CD4-positive, alpha-beta T cell treated with Interleukin-12 subunit alpha and Interleukin-12 subunit beta, for 1 hour (primary cell): Measurements from ENCODE around the gene DDN.

Experiments used
- DNase-seq: peaks from one replicate; pipeline ENCODE4 v3.0.0-alpha.2; 2020

Gene DDN

DNA sequence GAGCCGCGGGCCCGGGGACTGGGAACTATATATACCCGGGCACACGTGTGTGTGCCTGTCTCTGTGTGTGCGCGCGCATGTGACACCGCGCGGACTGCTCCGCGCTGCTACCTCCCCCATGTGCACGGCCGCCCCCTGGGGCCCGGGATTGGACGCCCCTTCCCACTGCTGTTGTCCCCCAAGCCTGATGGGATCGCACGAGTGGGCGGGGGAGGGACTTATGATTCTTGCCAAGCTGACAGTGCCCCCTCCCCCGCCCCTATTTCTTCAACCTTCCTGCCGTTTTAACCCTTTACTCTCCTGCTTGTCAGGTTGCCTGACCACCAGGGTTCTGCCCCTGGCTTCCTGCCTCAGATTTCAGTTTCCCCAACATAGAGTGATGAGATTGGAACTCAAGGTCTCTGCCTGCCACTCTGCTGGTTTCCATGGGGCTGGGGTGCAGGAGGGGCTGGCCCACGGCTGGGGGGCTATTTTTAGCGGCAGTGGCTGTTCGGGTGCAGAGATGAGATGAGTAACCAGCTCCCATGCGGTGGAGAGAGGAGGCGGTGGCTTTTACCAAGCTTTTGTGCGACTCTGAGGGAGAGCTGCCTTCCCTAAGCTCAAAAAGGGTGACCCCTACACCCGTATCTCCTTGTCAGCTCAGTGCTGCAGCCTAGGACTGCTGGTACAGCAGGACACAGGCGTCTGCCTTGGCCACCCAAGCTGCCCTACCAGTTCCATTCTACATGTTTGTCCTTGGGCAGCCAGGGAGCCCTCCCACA, at the start of gene DDN:
TSS of gene DDN (minus strand) at position 5 of the 761 bp plus-strand sequence. CDS start 88 bp downstream, outside the sequence.
- peak; percentile 50 for DNase-seq

DNA sequence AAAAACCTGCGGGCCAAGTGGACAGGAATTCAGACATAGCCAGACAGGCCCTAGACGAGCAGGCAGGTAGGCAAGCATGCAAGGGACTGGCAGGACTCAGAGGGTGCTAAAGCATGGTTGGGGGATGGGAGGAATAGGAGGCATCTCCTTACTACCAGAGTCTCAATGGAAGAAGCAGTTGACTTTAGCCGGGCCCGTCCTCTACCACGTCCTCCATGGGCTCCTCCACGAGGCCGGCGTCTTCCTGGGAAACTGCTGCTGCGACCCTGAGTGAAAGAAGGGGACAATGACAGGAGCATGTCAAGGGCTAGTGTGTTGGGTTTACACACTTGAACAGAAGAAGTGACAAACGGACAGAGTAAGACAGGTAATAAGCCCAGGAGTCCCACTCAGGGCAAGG, 49.8 kb upstream of the DDN start:
- DNase-seq: no peak

GRCh38 chr12:49046129-49046895, 47.1 kb upstream of the DDN start:
- no peak for DNase-seq

DNA sequence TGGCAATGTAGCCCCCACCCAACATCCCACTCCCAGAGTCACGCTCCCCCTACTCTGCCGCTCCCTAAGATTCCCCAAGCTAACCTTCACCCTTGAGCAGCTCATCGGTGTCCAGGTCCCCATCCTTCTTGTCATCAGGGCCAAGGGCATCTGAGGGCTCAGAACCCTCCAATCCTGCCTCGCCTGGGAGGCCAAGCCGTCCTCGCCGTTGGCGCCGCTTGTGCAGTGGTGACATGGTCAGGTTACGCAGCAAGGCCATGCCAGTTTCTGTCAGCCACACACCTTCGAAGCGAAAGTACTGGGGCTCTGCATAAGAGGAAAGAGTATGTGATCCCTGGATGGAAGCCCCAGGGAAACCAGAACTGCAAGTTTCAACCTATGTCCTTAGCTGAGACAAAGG, 45.5 kb upstream of the DDN start:
- DNase-seq: no peak

DNA sequence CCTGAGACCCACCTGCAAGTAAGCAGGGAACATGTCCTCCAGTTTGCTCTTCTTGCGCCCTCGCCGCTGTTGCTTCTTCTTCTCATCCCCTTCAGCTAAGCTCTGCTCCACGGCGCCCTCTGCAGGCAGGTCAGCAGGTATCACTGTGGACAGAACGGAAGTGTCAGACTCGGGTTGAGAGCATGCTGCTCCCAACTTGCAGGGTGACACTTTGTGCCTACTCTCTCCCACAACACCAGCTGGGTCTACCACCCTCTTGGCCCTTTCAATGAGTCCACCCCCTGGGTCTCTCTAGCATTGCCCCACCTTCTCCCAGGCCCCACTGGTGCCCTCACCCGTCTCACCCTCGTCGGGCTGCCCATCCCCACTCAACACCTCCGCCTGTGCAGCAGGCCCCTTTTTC, 44.7 kb upstream of the DDN start:
- peak; percentile 84 for DNase-seq

DNA sequence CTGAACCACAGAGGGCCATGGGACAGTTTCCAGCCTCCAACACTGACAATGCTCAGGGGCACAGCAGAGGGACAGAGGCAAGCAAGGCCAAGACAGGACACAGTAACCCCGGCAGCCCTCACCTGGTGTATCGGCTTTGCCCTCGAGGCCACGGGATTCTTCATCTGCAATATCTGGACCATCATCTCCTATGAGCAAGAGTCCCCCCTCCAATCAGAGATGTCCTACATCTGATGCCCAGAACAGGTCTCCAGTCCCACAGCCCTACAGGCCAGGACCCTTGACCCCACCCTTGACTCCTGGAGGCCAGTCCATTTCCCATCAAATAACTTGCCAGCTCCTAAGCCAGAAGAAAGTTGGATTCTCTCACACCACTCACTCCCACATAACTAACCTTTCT, 44.1 kb upstream of the DDN start:
- DNase-seq: no peak

GRCh38 chr12:49041881-49042484, 42.8 kb upstream of the DDN start:
- DNase-seq: no peak

GRCh38 chr12:49041036-49041880, 42.1 kb upstream of the DDN start:
- no peak for DNase-seq

GRCh38 chr12:49040364-49040855, 41.2 kb upstream of the DDN start:
- DNase-seq: no peak

DNA sequence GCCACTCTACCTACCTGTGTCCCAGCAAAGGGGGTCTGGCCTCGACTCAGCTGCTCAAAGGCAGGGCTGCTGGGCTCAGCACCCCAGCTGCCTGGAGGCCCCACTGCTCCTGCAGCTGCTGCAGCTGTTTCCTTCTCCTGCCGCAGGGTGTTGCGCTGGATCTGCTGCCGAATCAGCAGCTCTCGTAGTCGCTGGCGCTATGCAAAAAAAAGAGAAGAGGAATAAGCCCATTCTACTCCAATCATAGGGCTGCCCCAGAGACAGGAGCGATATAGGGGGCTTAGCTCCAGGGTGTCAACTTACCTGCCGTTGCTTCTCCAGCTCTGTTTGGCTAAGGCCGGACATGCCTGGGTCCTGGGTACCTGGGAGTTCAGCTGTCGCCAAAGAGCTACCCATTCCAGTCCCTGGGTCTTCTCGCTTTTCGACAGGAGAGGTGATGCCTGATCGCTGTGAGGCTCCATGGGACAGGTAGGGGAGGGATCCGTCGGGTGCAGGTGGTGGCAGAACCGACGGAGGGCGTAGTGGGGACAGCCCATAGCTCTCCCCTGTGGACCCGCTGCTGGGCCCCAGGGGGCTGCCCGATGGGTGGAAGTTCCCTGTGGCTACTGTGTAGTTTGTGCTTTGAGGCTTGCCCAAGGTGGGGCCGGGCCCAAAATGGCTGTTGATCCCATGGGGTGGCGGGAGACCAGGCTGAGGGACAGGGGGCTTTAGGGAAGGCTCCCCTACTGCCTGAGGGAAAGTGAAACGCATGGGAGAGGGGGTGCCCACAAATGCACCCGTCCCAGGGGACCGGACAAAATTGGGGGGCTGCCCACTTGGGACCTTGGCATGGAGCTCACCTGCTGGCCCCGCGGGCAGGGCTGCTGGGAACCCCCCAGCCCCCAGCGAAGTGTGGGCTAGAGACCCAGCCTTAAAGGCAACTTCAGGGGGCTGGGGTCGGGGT, 40.5 kb upstream of the DDN start:
- no peak for DNase-seq

DNA sequence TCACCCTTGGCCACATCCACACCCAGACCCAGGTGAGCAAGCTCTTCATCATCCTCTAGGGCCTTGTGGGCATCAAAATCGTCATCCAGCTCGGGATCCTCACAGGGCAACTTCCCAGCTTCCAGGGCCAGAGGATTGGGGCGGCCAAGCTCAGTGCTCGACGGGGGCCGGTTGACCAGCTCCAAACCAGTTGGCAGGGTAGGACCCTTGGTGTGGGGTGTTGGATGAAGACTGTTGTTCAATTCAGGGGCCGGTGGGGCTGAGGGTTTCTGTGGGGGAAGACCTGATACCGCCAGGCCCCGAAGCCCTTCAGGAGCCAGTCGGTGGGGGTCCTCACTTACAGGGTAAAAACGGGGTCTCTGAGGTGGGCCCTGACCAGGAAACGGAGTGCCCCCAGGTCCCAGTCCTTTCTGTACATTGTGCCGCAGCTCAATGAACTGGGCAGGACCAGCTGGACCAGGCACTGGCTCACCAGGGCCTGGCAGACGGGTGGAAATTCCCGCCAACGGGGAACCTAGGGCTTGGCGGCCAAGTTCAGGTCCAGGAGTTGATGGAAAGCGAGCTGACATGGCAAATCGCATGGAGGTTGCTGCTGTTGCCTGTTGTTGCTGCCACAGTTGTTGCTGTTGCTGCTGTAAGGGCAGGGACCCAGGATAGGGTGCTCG, 39.2 kb upstream of the DDN start:
- DNase-seq: no peak

DNA sequence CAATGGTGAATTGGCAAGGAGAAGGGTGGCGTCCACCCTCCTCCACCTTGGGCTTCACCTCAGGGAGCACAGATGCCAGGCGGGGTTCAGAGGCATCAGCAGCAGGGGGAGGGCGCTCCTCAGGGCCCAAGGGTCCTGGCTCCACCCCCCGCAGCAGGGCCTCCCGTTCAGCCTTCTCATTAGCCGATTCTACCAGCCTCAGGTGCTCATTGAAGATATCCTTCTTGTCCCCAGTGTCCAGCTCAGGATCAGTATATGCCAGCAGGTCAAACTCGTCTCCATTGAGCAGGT, 38.7 kb upstream of the DDN start:
- DNase-seq: no peak

GRCh38 chr12:49037111-49037946, 38.2 kb upstream of the DDN start:
- DNase-seq: no peak

DNA sequence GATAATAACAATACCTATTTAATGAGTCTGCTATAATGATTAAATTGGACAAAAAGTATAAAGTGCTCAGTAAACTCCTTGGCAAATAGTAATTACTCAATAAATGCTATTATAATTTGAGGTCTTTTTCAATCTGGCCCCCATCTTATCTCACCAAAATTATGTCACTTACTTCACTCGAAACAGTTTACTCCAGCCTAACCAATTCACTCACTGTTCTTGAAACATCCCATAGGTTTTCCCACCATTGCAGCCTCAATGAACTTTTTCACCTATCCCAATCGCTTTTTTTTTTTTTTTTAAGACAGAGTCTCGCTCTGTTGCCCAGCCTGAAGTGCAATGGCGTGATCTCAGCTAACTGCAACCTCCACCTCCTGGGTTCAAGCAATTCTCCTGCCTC, 36.9 kb upstream of the DDN start:
- DNase-seq: no peak

DNA sequence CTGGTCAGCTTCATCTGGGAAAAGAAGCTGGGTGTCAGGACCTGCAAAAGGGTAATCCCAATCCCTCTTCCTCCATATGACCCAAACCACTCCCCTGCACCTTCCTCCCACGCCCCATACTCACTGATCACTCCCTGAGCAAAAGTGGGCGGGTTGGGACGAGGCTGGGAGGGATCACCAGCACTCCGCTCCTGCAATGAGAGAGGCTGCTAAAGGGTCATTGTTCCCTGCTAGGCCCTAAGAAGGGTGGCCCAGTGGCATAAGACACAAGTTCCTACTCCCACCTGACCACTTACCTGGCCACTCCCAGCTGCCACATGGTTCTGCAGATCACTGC, 35.1 kb upstream of the DDN start:
- no peak for DNase-seq

- no peak for DNase-seq
These were observed 34.6 kb upstream of the DDN start for GRCh38 chr12:49033611-49034285.

DNA sequence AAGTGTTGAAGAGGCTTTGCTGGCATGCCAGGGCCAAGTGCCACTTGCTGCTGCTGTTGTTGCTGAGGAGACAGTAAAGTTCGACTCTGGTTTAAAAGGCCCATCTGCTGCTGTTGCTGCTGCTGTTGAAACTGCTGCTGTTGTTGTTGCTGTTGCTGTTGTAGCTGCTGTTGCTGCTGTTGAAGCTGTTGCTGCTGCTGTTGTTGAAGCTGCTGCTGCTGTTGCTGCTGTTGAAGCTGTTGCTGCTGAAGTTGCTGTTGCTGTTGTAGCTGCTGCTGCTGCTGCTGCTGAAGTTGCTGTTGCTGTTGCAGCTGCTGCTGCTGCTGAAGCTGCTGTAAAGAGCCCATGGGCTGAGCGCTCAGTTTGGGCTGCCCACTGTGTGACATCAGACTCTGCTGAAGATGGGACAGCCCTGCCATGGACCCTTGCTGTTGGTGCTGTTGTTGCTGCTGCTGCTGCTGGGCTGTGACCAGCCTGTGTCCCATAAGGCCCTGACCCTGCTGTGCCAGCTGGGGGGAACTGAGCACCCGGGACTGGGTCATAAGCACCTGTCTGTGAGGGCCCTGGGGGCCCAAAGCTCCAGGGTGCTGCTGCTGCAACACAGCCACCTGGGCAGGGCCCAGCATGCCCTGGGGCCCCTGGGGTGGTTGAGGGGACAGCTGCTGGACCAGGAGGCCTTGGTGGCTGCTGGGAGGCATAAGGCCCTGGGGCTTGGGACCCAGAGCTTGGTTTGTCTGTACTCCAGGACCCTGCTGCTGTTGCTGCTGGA, 33.7 kb upstream of the DDN start:
- DNase-seq: no peak

DNA sequence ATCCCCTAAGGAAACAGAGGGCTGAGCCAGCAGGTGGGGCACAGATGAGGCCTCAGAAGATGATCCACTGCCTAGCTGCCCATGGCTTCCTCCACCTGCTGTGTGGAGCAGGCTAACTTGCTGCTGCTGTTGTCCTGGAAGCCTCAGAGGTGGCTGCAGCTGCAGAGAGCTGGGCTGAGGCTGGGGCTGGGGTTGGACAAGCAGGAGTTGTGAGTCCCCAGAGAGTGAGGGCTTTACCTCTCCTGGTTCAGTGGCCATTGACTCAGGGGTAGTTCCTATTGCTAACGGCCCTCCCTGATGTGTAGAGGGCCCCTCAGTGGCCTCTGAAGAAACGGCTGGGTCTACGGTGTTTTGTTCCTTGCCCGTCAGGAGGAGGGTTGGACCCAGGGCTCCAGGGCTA, 33.1 kb upstream of the DDN start:
- no peak for DNase-seq

DNA sequence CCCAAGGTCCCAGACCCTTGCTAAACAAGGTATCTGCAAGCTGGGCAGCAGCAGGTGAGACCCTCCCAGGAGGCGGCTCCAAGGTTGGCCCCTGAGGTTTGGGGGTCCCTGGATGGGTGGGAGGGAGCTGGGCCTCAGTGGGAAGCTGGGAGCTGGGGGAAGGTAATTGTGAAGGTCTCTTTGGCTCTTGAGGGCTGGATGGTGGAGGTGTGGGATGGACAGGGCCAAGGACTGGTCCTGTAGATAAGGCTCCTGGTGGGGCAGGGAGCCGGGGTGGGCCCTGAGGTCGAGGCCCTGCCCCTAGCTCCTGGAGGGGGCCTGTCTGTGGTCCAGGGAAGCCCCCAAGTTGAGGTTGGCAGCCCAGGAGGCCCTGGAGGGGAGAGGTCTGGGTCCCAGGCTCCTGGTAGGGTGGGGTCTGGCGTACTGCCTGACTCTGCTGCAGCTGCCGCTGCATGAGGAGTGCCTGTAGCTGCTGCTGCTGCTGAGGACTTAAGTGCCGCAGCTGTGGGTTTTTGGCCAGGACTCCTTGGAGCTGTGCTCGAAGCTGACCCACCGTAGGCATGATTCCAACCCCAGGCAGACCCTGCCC, 32.5 kb upstream of the DDN start:
- no peak for DNase-seq
